HEK293T (cell line): ENCODE data around the gene RNF112.
"Not testable (repeated sequence)": the region's sequence is repeated elsewhere in the genome, so short reads cannot be mapped to it uniquely, and the experiment has no call there.

Experiments
- CTCF ChIA-PET: fragments of 350-600 bp; formaldehyde crosslinking; extraction: SDS; loops from one replicate; lab custom pipeline; 2021; ENCODE audit warnings: antibody characterized with exemption, inconsistent platforms; lab: Yijun Ruan, JAX
- POLR2A ChIA-PET: fragments of 350-600 bp; formaldehyde crosslinking; extraction: SDS; loops from one replicate; lab custom pipeline; 2020; ENCODE audit warnings: antibody characterized with exemption, inconsistent platforms; lab: Yijun Ruan, JAX
- DNase-seq: peaks from one replicate; pipeline ENCODE4 v3.0.0; 2012; ENCODE audit warnings: mixed read lengths; ENCODE audit errors: extremely low spot score
- ARNT ChIP-seq: fragments of 450-650 bp; IDR thresholded peaks from 2 replicates; pipeline ENCODE4 v1.6.1; 2017; ENCODE audit warnings: mild to moderate bottlenecking
- CTBP1 ChIP-seq: fragments of 450-650 bp; IDR thresholded peaks from 2 replicates; pipeline ENCODE4 v1.6.1; 2016; ENCODE audit warnings: borderline replicate concordance
- ELF4 ChIP-seq: fragments of 450-650 bp; IDR thresholded peaks from 2 replicates; pipeline ENCODE4 v1.6.1; 2017; ENCODE audit warnings: antibody characterized with exemption
- FOXA1 ChIP-seq: fragments of 450-650 bp; IDR thresholded peaks from 2 replicates; pipeline ENCODE4 v1.6.1; 2016; ENCODE audit warnings: mild to moderate bottlenecking
- FOXK2 ChIP-seq: fragments of 450-650 bp; IDR thresholded peaks from 2 replicates; pipeline ENCODE4 v1.6.1; 2016; ENCODE audit warnings: mild to moderate bottlenecking
- FOXM1 ChIP-seq: fragments of 450-650 bp; IDR thresholded peaks from 2 replicates; pipeline ENCODE4 v1.6.1; 2017; ENCODE audit warnings: mild to moderate bottlenecking, borderline replicate concordance
- HDGF ChIP-seq: fragments of 450-650 bp; IDR thresholded peaks from 2 replicates; pipeline ENCODE4 v1.6.1; 2017; ENCODE audit warnings: antibody characterized with exemption, borderline replicate concordance
- L3MBTL2 ChIP-seq: fragments of 450-650 bp; conservative IDR thresholded peaks from 2 replicates; pipeline ENCODE4 v1.6.1; 2016; ENCODE audit warnings: mild to moderate bottlenecking
- NFRKB ChIP-seq: fragments of 450-650 bp; IDR thresholded peaks from 2 replicates; pipeline ENCODE4 v1.6.1; 2016; ENCODE audit warnings: mild to moderate bottlenecking, moderate library complexity
- PKNOX1 ChIP-seq: fragments of 450-650 bp; IDR thresholded peaks from 2 replicates; pipeline ENCODE4 v1.6.1; 2016
- SP1 ChIP-seq: fragments of 450-650 bp; IDR thresholded peaks from 2 replicates; pipeline ENCODE4 v1.6.1; 2017
- SUZ12 ChIP-seq: fragments of 450-650 bp; IDR thresholded peaks from 2 replicates; pipeline ENCODE4 v1.6.1; 2016; ENCODE audit warnings: mild to moderate bottlenecking
- TARDBP ChIP-seq: fragments of 450-650 bp; IDR thresholded peaks from 2 replicates; pipeline ENCODE4 v1.6.1; 2016
- ZNF384 ChIP-seq: fragments of 450-650 bp; IDR thresholded peaks from 2 replicates; pipeline ENCODE4 v1.6.1; 2016

Gene RNF112

DNA sequence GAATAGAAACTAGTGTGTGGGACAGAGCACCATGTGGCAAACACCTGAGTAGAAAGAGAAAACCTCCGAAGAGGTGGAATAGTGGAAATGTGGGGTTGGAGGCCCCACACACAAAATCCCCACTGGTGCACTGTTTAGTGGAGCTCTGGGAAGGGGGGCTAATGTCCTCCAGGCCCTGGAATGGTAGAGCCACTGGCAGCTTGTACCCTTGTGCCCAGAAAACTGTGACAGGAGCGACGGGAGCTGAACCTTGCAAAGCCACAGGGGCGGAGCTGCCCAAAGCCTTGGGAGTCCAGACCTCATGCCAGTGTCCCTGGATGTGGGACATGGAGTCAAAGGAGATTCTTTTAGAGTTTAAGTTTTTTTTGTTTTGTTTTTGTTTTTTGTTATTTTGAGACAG, 50.6 kb downstream of the RNF112 start:
- DNase-seq, result no peak
- TF ChIP-seq SUZ12 (no peak), ELF4 (no peak), FOXA1 (no peak), FOXM1 (no peak), SP1 (no peak), ZNF384 (no peak), PKNOX1 (no peak), HDGF (no peak), CTBP1 (no peak), ARNT (no peak), L3MBTL2 (no peak), NFRKB (no peak), TARDBP (no peak), FOXK2 (no peak)
- ChIA-PET POLR2A (no interaction called here), CTCF (interaction anchor here (1.0 kb wide), 1 partner anchor 302 kb away, joined by 3 read pairs; no protein-coding TSS in a partner anchor)

GRCh38 chr17:19462456-19463035, 51.5 kb downstream of the RNF112 start:
- CTCF ChIA-PET, POLR2A ChIA-PET, DNase-seq: not testable (repeated sequence)

- TF ChIP-seq TARDBP, result no peak
- no peak for TF ChIP-seq ARNT
- TF ChIP-seq HDGF, result no peak
- DNase-seq, result no peak
- POLR2A ChIA-PET, result interaction anchor here (0.9 to 1.1 kb wide), 2 partner anchors 8 to 87 kb away, joined by 3 to 4 read pairs; partner anchors contain the start of gene MAPK7
- CTCF ChIA-PET, result no interaction called here
Observed at GRCh38 chr17:19464031-19465026, 53.3 kb downstream of the RNF112 start.
